ENCODE measurements around the gene ABCB8. TPM values are rescaled to one million over a fixed set of nuclear protein-coding genes. Genes with fewer than 3 reads are reported as not detected.

ABCB8 gene
- total and polyA plus RNA-seq, 2 of the 8 experiments (the other 6 are each of a cell fraction or from before 2014, with no cell fraction given) = 17.7 to 27.0 TPM

DNA sequence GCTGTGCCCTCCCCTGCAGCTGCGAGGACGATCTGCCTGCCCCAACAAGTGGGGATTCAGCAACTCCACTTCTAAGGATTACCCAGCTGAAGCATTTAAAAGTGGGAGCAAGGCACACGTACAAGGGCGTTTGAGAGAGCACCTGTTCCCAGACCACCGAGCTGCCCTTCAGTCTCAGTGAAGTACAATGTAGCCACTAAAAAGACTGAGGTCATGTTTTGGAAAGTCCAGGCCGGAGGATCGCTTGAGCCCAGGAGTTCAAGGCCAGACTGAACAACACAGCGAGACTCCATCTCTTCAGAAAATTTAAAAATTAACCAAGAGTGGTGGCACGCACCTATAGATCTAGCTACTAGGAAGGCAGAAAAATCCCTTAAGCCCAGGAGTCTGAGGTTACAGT is 22.7 kb upstream of the ABCB8 start:
- ChIA-PET CTCF (ENCODE audit: partially characterized antibody) (interaction anchor here (1.0 to 11.5 kb wide), 7 partner anchors 9 to 57 kb away, joined by 3 to 142 read pairs (median 6); partner anchors contain the start of genes ATG9B and NOS3), POLR2A (ENCODE audit: partially characterized antibody) (interaction anchor here (0.6 kb wide), 1 partner anchor 95 kb away, joined by 3 read pairs; no protein-coding TSS in a partner anchor)
- no peak for FAIRE-seq

More for the DNA sequence above, 22.7 kb upstream of the ABCB8 start:
- no peak overlapping the region for H2BK5ac ChIP-seq (ENCODE audit: low read depth, low read length)
- no peak overlapping the region for H3K4me3 ChIP-seq (ENCODE audit: extremely low read depth in 1 of 4, insufficient read depth in 2 of 4, low read depth in 3 of 4, low read length in 4 of 4)
- no peak overlapping the region for H2BK20ac ChIP-seq (ENCODE audit: low read length)
- H3K23ac ChIP-seq (ENCODE audit: insufficient read length) = no peak overlapping the region
- H3K18ac ChIP-seq (ENCODE audit: extremely low read depth, low read length) = no peak overlapping the region
- WGBS, 2 experiments (ENCODE audit: extremely low coverage in 1 of 2, insufficient coverage in 1 of 2, insufficient read length in 1 of 2, insufficient replicate concordance in 2 of 2, low coverage in 1 of 2, low lambda C conversion rate in 2 of 2, missing lambda C conversion rate in 1 of 2) = 88% methylated on average over 9 of the region's 9 CpGs; no CpG with 5 or more reads in 1 of the 2 experiments
- H2AFZ ChIP-seq (ENCODE audit: low read length) = no peak overlapping the region
- no peak overlapping the region for H2BK120ac ChIP-seq (replicated peaks; ENCODE audit: low read depth, low read length)
- DNase-seq (ENCODE audit: low read depth in 1 of 2, low spot score in 2 of 2) = no peak
- H2BK15ac ChIP-seq (ENCODE audit: low read length) = no peak overlapping the region
- no peak overlapping the region for H3K14ac ChIP-seq (ENCODE audit: insufficient read length)
- H3K9me3 ChIP-seq (ENCODE audit: insufficient read depth in 2 of 2, low read depth in 1 of 2, low read length in 1 of 2) = no peaks in the 10 kb centered on the region
- H2AK5ac ChIP-seq (ENCODE audit: low read depth, low read length) = no peak overlapping the region
- no peak overlapping the region for H4K8ac ChIP-seq (ENCODE audit: extremely low read depth, insufficient read depth, low read length)
- no peak overlapping the region for H4K91ac ChIP-seq (replicated peaks; ENCODE audit: insufficient read length, low read length)
- H3K79me2 ChIP-seq (ENCODE audit: control insufficient read depth in 1 of 2, insufficient read depth in 2 of 2, low read length in 2 of 2) = no peaks in the 10 kb centered on the region
- H2BK12ac ChIP-seq (ENCODE audit: low read depth, low read length) = no peak overlapping the region
- no peak overlapping the region for H4K5ac ChIP-seq (ENCODE audit: insufficient read length, low read depth, low read length)
- no peak overlapping the region for H3K4ac ChIP-seq (replicated peaks; ENCODE audit: insufficient read length, low read depth, low read length)
- no peak overlapping the region for H3K9ac ChIP-seq (replicated peaks in 1 of 4; ENCODE audit: extremely low read depth in 1 of 4, low read depth in 3 of 4, low read length in 3 of 4)
- no peaks in the 10 kb centered on the region for H3K27me3 ChIP-seq (replicated peaks in 1 of 4; ENCODE audit: control insufficient read depth in 3 of 4, extremely low read depth in 1 of 4, insufficient read depth in 3 of 4, low read length in 3 of 4)
- H3K36me3 ChIP-seq (ENCODE audit: control insufficient read depth in 2 of 4, insufficient read depth in 4 of 4, low read length in 3 of 4) = no peaks in the 10 kb centered on the region
- no peaks in the 10 kb centered on the region for H4K20me1 ChIP-seq (replicated peaks in 1 of 2; ENCODE audit: control insufficient read depth in 1 of 2, insufficient read depth in 2 of 2, low read length in 2 of 2)
- H3K4me2 ChIP-seq (ENCODE audit: insufficient read depth in 1 of 2, low read depth in 2 of 2, low read length in 2 of 2) = no peak overlapping the region
- no peak for TF ChIP-seq EP300 (IDR thresholded peaks at IDR 0.05; ENCODE audit: borderline replicate concordance in 1 of 2, low read depth in 2 of 2, low read length in 2 of 2)
- TF ChIP-seq RXRA (IDR thresholded peaks at IDR 0.05; ENCODE audit: insufficient read depth, low read depth, low read length) = no peak
- no peak for TF ChIP-seq NANOG (IDR thresholded peaks at IDR 0.05; ENCODE audit: insufficient read depth, low read depth, low read length, poor library complexity, severe bottlenecking)
- TF ChIP-seq CBX5 (IDR thresholded peaks at IDR 0.05; ENCODE audit: low read depth, low read length) = no peak
- no peak for TF ChIP-seq CREB1 (IDR thresholded peaks at IDR 0.05)
- no peak for TF ChIP-seq CHD1 (IDR thresholded peaks at IDR 0.05; ENCODE audit: low read depth, low read length)
- TF ChIP-seq JUND (IDR thresholded peaks at IDR 0.05; ENCODE audit: low read length) = no peak
- no peak for TF ChIP-seq YY1 (IDR thresholded peaks at IDR 0.05; ENCODE audit: low read depth, low read length)
- TF ChIP-seq, protein P1, sequence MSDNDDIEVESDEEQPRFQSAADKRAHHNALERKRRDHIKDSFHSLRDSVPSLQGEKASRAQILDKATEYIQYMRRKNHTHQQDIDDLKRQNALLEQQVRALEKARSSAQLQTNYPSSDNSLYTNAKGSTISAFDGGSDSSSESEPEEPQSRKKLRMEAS (IDR thresholded peaks at IDR 0.05) = no peak
- TF ChIP-seq RNF2 (IDR thresholded peaks at IDR 0.05; ENCODE audit: borderline replicate concordance, low read depth, low read length, missing control alignments, poor library complexity, severe bottlenecking) = no peak
- no peak for TF ChIP-seq TAF7 (optimal IDR thresholded peaks at IDR 0.05; ENCODE audit: borderline replicate concordance, low read depth, low read length)
- no peaks in the 10 kb centered on the region for H3K79me1 ChIP-seq (ENCODE audit: low read depth, low read length)
- H3K4me1 ChIP-seq (replicated peaks in 1 of 4; ENCODE audit: control insufficient read depth in 3 of 4, insufficient read depth in 4 of 4, low read length in 3 of 4) = peaks cover 0 to 20% (median 17%) of the 10 kb centered on the region in 4 experiments; a peak in 6 of 7 replicates
- H3K56ac ChIP-seq (replicated peaks; ENCODE audit: insufficient read length, low read depth, low read length) = no peak overlapping the region
- no peak overlapping the region for H3K27ac ChIP-seq (ENCODE audit: low read depth, low read length)
- no peaks in the 10 kb centered on the region; the same call in 1 of the 2 replicates for H3K23me2 ChIP-seq (ENCODE audit: low read depth, low read length)
